ENCODE results near the gene SYTL2. TPM values are rescaled to one million over a fixed set of nuclear protein-coding genes. Genes with fewer than 3 reads are reported as not detected.

Gene SYTL2
- total and polyA plus RNA-seq, 10 donors: 2.7 to 176 (median 26.5) TPM

DNA sequence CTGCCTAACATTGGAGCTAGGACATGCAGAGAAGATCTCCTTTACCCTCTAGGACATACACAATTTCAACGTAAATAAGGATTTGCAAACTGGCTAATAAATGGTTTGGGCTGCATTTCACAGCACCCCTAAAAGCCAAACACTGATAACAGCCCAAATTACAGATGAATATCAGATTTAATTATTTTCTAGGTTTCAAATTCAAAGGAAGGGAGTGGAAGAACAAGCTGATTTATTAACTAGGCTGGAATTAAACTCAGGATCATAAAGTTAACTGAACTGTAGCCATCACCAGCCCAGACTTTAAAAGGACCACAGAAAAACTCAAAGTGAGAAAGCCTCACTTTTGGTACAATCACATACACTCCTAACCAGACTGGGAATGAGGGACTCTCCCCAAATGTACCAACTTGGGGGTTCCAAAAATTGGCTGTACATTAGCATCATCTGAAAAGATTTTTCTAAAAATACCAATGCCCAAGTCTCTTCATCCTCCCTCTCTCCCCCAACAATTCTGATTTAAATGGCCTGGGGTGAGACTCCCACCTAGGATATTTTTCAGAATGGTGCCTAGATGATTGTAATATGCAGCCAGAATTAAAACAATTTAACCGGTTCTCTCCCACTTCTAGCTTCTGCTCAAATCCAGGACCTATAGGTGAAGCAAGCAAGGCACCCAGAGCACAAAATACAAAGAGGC, 43.5 kb downstream of the SYTL2 start:
- 79 to 94% (median 90%) methylated on average over 2 of the region's 2 CpGs for WGBS, 5 donors
- Histone ChIP-seq H3K9me3 (peaks cover 0 to 10% (median 0%) of the 10 kb centered on the region in 8 donors), H3K4me3 (no peak overlapping the region), H3K27me3 (replicated peaks in 1 of 7) (no peaks in the 10 kb centered on the region), H3K4me1 (peaks cover 0 to 7% (median 0%) of the 10 kb centered on the region in 6 donors), H3K36me3 (no peaks in the 10 kb centered on the region), H3K27ac (peak overlapping the region in 5 of 8 donors; percentile 11 to 42 (median 32))
- intact Hi-C loops (cut with DNase I; ENCODE audit: low total_unique reads): no loop called here
- no peak for TF ChIP-seq POLR2A (IDR thresholded peaks at IDR 0.05)
- TF ChIP-seq POLR2AphosphoS5 (IDR thresholded peaks at IDR 0.05): no peak
- TF ChIP-seq, protein P1, sequence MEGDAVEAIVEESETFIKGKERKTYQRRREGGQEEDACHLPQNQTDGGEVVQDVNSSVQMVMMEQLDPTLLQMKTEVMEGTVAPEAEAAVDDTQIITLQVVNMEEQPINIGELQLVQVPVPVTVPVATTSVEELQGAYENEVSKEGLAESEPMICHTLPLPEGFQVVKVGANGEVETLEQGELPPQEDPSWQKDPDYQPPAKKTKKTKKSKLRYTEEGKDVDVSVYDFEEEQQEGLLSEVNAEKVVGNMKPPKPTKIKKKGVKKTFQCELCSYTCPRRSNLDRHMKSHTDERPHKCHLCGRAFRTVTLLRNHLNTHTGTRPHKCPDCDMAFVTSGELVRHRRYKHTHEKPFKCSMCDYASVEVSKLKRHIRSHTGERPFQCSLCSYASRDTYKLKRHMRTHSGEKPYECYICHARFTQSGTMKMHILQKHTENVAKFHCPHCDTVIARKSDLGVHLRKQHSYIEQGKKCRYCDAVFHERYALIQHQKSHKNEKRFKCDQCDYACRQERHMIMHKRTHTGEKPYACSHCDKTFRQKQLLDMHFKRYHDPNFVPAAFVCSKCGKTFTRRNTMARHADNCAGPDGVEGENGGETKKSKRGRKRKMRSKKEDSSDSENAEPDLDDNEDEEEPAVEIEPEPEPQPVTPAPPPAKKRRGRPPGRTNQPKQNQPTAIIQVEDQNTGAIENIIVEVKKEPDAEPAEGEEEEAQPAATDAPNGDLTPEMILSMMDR (IDR thresholded peaks at IDR 0.05 in 8 of 11, conservative IDR thresholded peaks at IDR 0.05 in 3 of 11): no peak
- DNase-seq: no peak

GRCh38 chr11:85766721-85767161, 44.2 kb downstream of the SYTL2 start:
- no peaks in the 10 kb centered on the region for H3K27me3 ChIP-seq (replicated peaks in 1 of 7)
- TF ChIP-seq, protein P1 (IDR thresholded peaks at IDR 0.05 in 8 of 11, conservative IDR thresholded peaks at IDR 0.05 in 3 of 11): no peak
- WGBS, 5 donors: 77 to 88% (median 80%) methylated on average over 2 of the region's 2 CpGs
- intact Hi-C loops (cut with DNase I; ENCODE audit: low total_unique reads): no loop called here
- H3K4me1 ChIP-seq: peaks cover 0 to 7% (median 0%) of the 10 kb centered on the region in 6 donors
- H3K9me3 ChIP-seq: peaks cover 0 to 10% (median 0%) of the 10 kb centered on the region in 8 donors
- H3K36me3 ChIP-seq: no peaks in the 10 kb centered on the region
- H3K27ac ChIP-seq: peak overlapping the region in 5 of 8 donors; percentile 11 to 42 (median 32)
- DNase-seq: no peak
- no peak overlapping the region for H3K4me3 ChIP-seq

DNA sequence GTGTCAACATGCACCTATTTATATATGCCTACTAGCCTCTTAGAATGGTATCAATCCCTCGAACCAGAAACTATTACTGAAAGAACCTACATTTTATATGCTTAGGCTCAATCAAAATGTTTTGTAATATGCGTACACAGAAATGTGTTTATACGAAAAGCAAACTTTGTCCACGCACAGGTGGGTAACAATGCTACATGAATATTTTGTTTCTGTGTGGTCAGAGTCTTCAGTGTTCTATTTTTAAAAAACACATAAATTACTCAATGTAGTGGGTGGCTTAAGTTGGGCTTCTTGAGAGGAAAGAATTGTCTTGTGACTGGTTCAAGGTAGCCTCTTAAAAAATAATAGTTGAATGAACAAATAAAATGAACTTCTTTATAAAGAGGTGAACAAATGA, 46.1 kb downstream of the SYTL2 start:
- Histone ChIP-seq H3K9me3 (peaks cover 0 to 9% (median 0%) of the 10 kb centered on the region in 8 donors), H3K27me3 (replicated peaks in 1 of 7) (no peaks in the 10 kb centered on the region), H3K4me3 (no peak overlapping the region), H3K4me1 (peaks cover 0 to 7% (median 0%) of the 10 kb centered on the region in 6 donors), H3K27ac (no peak overlapping the region), H3K36me3 (no peaks in the 10 kb centered on the region)
- intact Hi-C loops (cut with DNase I; ENCODE audit: low total_unique reads): no loop called here
- TF ChIP-seq POLR2AphosphoS5 (IDR thresholded peaks at IDR 0.05) (no peak), POLR2A (IDR thresholded peaks at IDR 0.05) (no peak)
- TF ChIP-seq, protein P1 (IDR thresholded peaks at IDR 0.05 in 8 of 11, conservative IDR thresholded peaks at IDR 0.05 in 3 of 11): no peak
- DNase-seq: no peak
- 81 to 93% (median 88%) methylated on average over 4 of the region's 4 CpGs for WGBS, 5 donors

DNA sequence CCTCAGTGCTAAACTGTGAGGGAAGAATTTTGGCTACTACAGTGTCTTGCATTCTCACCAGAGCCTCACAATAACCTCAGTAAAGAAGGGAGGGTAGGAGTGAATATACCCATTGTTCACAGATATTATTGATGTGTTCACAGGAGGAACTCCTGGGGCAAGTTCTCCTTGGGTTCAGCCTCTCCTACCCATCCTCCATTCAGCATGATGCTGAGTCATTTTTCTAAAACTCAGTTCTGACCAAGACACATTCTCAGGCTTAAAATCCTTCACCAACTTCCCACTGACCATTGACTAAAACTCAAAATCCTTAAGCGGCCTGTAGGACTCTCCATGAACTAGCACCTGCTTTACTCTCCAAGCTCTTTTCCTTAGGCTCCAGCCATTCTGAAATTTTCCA, 48.7 kb downstream of the SYTL2 start:
- no peaks in the 10 kb centered on the region for H3K36me3 ChIP-seq
- no peaks in the 10 kb centered on the region for H3K27me3 ChIP-seq (replicated peaks in 1 of 7)
- no peak overlapping the region for H3K27ac ChIP-seq
- no peak overlapping the region for H3K4me3 ChIP-seq
- no peaks in the 10 kb centered on the region for H3K9me3 ChIP-seq
- intact Hi-C loops (cut with DNase I; ENCODE audit: low total_unique reads): no loop called here
- DNase-seq: no peak
- 85 to 100% (median 92%) methylated on average over 1 of the region's 1 CpG for WGBS, 5 donors
- no peak for TF ChIP-seq POLR2A (IDR thresholded peaks at IDR 0.05)
- TF ChIP-seq POLR2AphosphoS5 (IDR thresholded peaks at IDR 0.05): no peak
- TF ChIP-seq, protein P1 (IDR thresholded peaks at IDR 0.05 in 8 of 11, conservative IDR thresholded peaks at IDR 0.05 in 3 of 11): no peak
- peaks cover 0 to 12% (median 1%) of the 10 kb centered on the region in 6 donors for H3K4me1 ChIP-seq
